HAP-1 (cell line): Measurements from ENCODE around the gene HSD17B1.

ENCODE experiments used
- DNase-seq, 2 experiments: peaks; one replicate each; pipeline ENCODE4 v3.0.0-alpha.2; 2016 to 2020; ENCODE audit warnings: low spot score in 2 of 2
- H3K27me3 ChIP-seq: fragments of 250-450 bp; sonication (Bioruptor Pico); 2 replicates; pipeline ENCODE4 v1.5.1; 2020; ENCODE audit warnings: low read depth, mild to moderate bottlenecking, moderate library complexity
- H3K36me3 ChIP-seq: fragments of 250-450 bp; sonication (Bioruptor Pico); replicated peaks from 2 replicates; pipeline ENCODE4 v1.5.1; 2020; ENCODE audit warnings: mild to moderate bottlenecking
- H3K4me1 ChIP-seq: fragments of 250-450 bp; sonication (Bioruptor Pico); 2 replicates; pipeline ENCODE4 v1.5.1; 2020; ENCODE audit warnings: mild to moderate bottlenecking
- H3K4me3 ChIP-seq: fragments of 250-450 bp; sonication (Bioruptor Pico); 2 replicates; pipeline ENCODE4 v1.5.1; 2020; ENCODE audit warnings: mild to moderate bottlenecking, moderate library complexity
- H3K9me3 ChIP-seq: fragments of 250-450 bp; sonication (Bioruptor Pico); 2 replicates; pipeline ENCODE4 v1.5.1; 2020; ENCODE audit warnings: mild to moderate bottlenecking, moderate library complexity
- in situ Hi-C: fragments of 300-500 bp; cut with MboI; formaldehyde crosslinking; loops from 3 replicates; pipeline ENCODE4 v1.14.3; 2020; ENCODE audit warnings: low sequenced_read_pairs, inconsistent platforms, mixed read lengths

The HSD17B1 gene

DNA sequence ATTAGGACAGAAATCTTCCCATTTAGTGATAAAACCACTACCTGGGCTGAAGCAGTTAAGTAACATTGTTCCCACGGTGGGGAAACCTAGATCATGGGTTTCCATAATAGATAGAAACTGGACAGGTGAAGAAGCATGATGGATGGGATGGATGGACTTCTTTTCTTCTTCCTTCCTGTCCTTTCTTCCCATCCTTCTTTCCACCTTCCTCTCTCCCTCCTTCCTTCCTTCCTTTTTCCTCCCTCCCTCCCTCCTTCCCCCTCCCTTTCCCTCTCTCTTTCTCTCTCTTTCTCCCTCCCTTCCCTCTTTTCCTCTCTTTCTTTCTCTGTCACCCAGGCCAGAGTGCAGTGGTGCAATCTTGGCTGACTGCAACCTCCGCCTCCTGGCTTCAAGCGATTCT, 21.7 kb downstream of the HSD17B1 start:
- in situ Hi-C loops: loop anchor here (10.0 kb wide), 1 partner anchor 260 kb away; the partner anchor contains the start of gene PSME3
- Histone ChIP-seq H3K4me3 (no peak overlapping the region), H3K36me3 (peaks cover 71% of the 10 kb centered on the region), H3K9me3 (no peaks in the 10 kb centered on the region), H3K27me3 (no peaks in the 10 kb centered on the region), H3K4me1 (peaks cover 14% of the 10 kb centered on the region; the same call in 1 of the 2 replicates)
- no peak for DNase-seq

DNA sequence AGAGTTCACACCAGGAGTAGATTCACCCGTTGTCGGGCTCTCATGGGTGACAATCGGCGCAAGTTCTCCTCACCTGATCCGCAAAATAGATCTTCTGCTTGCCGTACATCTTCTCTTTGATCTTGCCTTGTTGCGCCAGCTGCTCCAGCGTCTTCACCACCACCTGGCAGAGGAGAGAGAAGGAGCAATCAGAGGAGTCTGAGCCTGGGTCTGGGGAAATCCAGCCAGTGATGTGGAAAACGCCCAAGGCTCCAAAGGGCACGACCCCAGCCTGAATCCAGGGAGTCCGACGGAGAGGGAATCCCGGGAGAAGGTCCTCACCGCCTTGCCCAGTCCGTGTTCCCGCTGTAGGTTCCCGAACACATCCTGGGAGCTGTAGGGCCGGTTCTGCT, 24.4 kb downstream of the HSD17B1 start:
- in situ Hi-C loops: loop anchor here (10.0 to 25.0 kb wide), 3 partner anchors 185 to 360 kb away; partner anchors contain the start of genes PSME3, RAMP2 and VPS25
- Histone ChIP-seq H3K36me3 (peaks cover 66% of the 10 kb centered on the region), H3K4me1 (peaks cover 14% of the 10 kb centered on the region; the same call in 1 of the 2 replicates), H3K4me3 (peak overlapping the region; percentile 76), H3K9me3 (no peaks in the 10 kb centered on the region), H3K27me3 (no peaks in the 10 kb centered on the region)
- no peak for DNase-seq

DNA sequence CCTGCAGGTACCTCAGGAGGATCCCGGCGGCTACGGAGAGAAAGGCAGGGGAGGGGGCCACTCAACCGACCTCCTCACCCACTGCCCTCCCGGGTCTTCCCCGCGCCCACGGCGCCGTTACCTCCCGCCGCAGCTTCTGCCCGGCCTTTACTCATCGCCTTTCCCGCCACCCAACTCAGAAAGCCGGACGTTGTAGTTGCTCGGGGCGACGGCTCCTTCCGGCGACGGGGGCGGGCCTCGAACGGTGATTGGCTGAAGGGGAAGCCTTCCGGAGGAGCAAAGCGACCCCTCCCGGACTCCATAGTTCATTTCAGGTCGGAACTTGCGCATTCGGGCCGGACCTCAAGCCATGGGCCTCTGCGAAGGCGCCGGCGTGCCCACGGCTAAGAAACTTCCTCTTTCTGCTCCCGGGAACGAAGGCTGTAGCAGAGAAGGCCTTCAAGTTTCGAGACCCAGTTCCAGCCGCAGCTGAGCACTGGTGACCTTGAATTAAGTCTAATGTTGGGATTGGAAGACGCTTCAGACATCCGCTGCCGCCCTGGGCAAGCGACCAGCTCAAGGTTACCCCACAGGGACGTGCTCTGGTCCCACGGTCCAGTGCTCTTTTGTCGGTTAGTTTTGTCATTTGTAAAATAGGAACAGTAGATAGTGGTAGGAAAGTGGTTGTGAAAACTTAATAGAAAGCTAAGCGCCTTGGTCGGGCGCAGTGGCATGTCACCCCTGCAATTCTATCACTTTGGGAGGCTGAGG, 25.0 kb downstream of the HSD17B1 start, which contains the start of gene PSMC3IP:
Gene PSMC3IP (minus strand): TSS at position 198 of the 750 bp plus-strand sequence. CDS start 43 bp downstream, at position 155.
- Histone ChIP-seq H3K9me3 (no peaks in the 10 kb centered on the region), H3K27me3 (no peaks in the 10 kb centered on the region), H3K4me3 (peak within 1 kb of the TSS; percentile 76), H3K36me3 (peaks cover 66% of the 10 kb centered on the region), H3K4me1 (peaks cover 14% of the 10 kb centered on the region; the same call in 1 of the 2 replicates)
- in situ Hi-C loops: loop anchor here (10.0 to 25.0 kb wide), 3 partner anchors 185 to 360 kb away; partner anchors contain the start of genes PSME3, RAMP2 and VPS25
- DNase-seq: peak; percentile 94 to 97

DNA sequence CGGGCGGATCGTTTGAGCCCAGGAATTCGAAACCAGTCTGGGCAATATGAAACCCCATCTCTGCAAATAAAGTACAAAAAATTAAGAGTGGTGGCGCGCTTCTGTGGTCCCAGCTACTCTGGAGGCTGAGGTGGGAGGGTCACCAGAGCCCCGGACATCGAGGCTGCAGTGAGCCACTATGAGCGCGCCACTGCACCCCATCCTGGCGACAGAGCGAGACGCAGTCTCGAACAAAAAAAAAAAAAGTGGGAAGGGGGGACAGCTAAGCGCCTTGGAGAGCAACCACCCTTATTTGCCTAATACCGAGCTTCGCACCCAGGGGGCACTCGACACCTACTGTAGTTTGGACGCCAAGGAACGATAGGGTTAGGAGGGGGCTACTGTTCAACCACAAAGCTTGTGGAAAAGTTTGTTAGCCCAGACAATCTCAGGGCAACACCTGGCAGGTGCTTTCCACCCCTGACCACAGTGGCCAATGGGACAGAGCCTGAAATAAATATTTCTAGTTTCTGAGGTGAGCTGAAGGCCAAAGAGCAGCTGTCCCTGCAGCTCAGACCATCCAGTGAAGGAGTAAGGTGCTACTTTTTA, 25.7 kb downstream of the HSD17B1 start:
- peak; percentile 81 to 92 for DNase-seq
- H3K27me3 ChIP-seq: no peaks in the 10 kb centered on the region
- H3K9me3 ChIP-seq: no peaks in the 10 kb centered on the region
- in situ Hi-C loops: loop anchor here (10.0 to 25.0 kb wide), 3 partner anchors 184 to 359 kb away; partner anchors contain the start of genes PSME3, RAMP2 and VPS25
- peak overlapping the region; percentile 76 for H3K4me3 ChIP-seq
- H3K36me3 ChIP-seq: peaks cover 66% of the 10 kb centered on the region
- H3K4me1 ChIP-seq: peaks cover 14% of the 10 kb centered on the region; the same call in 1 of the 2 replicates

DNA sequence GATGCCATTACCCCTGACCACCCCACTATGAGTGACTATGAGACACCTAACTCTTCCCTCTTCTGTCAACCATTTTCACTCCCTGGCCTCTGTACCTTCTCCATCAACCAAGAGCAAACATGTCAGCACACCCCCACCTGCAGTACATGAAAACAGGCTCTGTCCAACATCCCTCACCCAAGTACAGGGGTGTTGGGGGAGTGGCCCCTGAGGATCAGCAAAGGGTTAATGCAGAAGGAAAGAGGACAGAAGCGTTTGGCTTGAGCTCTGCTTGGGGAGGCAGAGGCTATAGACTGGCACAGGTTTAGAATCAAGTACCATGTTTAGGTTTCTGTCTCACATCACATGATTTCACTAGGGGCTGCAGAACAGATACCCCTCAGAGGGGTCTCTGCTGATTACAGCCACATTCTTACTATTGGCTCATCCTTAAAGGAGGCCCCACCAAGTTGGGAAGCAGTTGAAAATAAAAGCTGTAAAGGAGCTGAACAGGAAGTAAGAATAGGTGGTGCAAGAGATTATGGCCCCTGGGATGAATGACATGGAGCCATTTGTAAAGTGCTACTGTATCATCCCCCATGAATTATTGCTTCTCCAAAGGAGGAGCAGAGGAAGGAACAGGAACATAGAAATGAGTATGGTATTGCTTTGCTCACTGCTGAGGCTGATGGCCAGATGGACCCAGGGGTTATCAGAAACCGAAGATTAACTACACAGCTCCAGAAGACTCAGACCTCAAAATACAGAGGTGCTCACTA, 27.2 kb downstream of the HSD17B1 start:
- Histone ChIP-seq H3K27me3 (no peaks in the 10 kb centered on the region), H3K4me1 (peaks cover 14% of the 10 kb centered on the region; the same call in 1 of the 2 replicates), H3K4me3 (no peak overlapping the region), H3K9me3 (no peaks in the 10 kb centered on the region), H3K36me3 (peaks cover 65% of the 10 kb centered on the region)
- in situ Hi-C loops: loop anchor here (5.0 to 25.0 kb wide), 5 partner anchors 52 to 357 kb away; partner anchors contain the start of genes PLEKHH3, PSME3, RAMP2 and VPS25
- no peak for DNase-seq

DNA sequence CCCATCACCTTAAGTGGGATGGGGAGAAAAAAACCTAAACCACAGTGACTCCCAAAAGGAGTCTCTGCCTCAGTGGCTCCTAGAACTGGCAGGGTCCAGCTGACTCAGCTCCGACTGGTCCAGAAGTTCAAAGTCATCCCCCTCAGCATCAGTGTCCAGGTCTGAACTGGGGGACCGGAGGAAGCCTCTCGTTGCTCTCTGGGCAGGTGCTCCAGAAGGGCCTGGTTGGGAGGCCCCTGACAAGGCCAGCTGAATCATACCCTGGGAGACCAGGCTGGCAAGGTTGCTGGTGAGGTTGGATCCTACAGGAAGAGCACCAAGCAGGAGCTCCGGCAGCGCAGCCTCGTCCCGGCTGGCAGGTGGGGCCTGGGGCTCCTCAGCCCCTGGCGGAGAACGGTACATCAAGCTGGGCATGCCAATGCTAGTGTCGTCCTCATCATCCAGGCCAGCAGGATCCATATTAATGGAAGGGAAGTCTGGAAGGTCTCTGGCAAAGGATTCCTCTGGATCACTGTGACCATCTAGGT, 29.1 kb downstream of the HSD17B1 start:
- Histone ChIP-seq H3K9me3 (no peaks in the 10 kb centered on the region), H3K36me3 (peaks cover 53% of the 10 kb centered on the region), H3K4me3 (no peak overlapping the region), H3K27me3 (no peaks in the 10 kb centered on the region), H3K4me1 (peaks cover 4% of the 10 kb centered on the region; the same call in 1 of the 2 replicates)
- in situ Hi-C loops: loop anchor here (5.0 to 25.0 kb wide), 4 partner anchors 50 to 355 kb away; partner anchors contain the start of genes PLEKHH3, RAMP2 and VPS25
- DNase-seq: no peak

DNA sequence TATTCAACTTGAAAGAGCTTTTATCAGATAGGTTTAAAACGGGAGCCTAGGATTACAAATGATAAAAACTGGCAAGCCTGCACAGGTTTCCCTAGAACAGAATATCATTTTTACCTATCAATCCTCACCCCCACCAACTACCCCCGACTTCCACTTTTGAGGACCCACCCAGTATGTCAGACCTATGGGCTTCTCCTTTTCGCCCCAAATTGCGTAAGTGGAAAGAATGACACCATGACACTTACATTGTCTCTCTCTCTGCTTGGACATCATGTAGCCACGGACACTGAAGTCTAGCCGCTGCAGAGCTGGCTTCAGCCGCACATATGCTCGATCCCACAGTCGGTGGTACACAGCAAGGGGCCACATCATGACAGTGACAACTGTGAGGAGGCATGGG, 32.2 kb downstream of the HSD17B1 start:
- in situ Hi-C loops: loop anchor here (5.0 to 25.0 kb wide), 4 partner anchors 47 to 352 kb away; partner anchors contain the start of genes PLEKHH3, RAMP2 and VPS25
- no peaks in the 10 kb centered on the region for H3K27me3 ChIP-seq

DNA sequence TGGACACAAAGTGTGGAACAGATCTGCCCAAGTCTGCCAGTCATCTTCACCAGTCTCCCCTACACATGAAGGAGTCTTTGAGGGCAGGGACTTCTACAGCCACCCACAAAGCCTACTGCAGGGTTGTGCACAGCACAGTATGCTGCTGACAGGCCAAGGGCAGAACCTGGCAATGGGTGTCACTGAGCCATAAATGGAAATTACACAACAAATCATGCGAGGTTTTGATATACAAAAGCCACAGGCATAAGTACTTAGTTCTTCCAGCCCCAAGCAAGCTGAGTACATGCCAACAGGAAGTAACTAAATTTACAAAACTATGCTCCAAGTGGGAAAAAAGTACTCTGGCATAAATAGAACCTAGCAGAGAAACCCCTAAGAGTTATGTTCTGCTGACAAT, 32.6 kb downstream of the HSD17B1 start:
- Histone ChIP-seq H3K36me3 (peaks cover 55% of the 10 kb centered on the region), H3K4me1 (no peaks in the 10 kb centered on the region), H3K4me3 (no peak overlapping the region), H3K27me3 (no peaks in the 10 kb centered on the region), H3K9me3 (no peaks in the 10 kb centered on the region)
- in situ Hi-C loops: loop anchor here (25.0 kb wide), 2 partner anchors 177 to 352 kb away; partner anchors contain the start of genes RAMP2 and VPS25
- no peak for DNase-seq

More for the DNA sequence above, 32.2 kb downstream of the HSD17B1 start:
- DNase-seq: no peak
- Histone ChIP-seq H3K4me1 (no peaks in the 10 kb centered on the region), H3K9me3 (no peaks in the 10 kb centered on the region), H3K4me3 (no peak overlapping the region), H3K36me3 (peaks cover 60% of the 10 kb centered on the region)

DNA sequence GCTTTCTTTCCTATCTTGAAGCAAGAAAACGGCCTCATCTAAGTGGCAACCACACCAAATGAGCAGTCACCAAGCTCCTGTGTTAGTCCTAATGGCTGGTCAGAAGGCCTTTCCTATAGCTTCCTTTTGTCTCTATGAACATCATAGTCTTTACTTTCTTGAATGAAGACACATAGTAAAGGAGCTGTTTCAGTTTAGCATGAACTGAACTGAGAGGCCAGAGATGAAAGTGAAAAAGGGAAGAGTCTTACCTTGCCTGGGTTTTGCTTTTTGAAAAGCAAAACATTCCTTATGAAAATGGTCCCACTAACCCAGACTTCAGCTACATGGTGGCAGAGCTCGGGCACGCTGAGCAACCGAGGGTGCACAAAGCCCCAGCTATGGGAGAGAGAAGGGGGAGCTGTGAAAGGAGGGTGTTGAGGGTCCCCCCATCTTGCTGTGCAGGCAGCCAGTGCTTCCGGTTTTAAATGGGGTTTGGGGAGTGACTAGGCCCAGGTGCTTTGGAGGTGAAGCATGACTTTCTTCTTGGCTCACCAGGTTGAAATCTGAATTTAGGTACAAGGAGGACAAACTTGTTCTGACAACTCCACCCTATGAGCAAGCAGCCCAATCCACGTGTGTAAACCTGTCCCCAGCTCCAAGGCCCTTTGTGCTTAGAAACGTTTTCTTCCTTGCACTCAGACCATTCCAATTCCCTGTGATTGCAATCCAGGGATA, 33.9 kb downstream of the HSD17B1 start:
- in situ Hi-C loops: loop anchor here (25.0 kb wide), 2 partner anchors 176 to 351 kb away; partner anchors contain the start of genes RAMP2 and VPS25
- DNase-seq: no peak
- no peaks in the 10 kb centered on the region for H3K9me3 ChIP-seq
- peaks cover 53% of the 10 kb centered on the region for H3K36me3 ChIP-seq
- no peak overlapping the region for H3K4me3 ChIP-seq
- no peaks in the 10 kb centered on the region for H3K27me3 ChIP-seq
- no peaks in the 10 kb centered on the region for H3K4me1 ChIP-seq

DNA sequence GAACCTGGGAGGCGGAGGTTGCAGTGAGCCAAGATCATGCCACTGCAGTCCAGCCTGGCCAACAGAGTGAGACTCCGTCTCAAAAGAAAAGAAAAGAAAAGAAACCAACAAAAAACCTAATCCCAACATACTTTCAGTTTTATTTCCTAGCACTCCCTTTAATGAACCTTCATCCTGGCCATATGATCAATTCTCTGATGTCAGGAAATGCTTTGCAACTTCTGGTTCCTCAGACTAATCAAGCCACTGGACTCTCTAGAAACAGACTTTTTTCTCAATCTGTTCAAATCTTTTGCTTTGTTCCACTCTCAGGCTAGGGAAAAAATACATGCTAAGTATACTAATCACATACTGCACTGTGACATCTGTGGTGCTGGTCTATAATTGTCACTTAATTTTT, 38.2 kb downstream of the HSD17B1 start:
- no peaks in the 10 kb centered on the region for H3K4me1 ChIP-seq
- H3K36me3 ChIP-seq: peaks cover 24% of the 10 kb centered on the region
- H3K9me3 ChIP-seq: no peaks in the 10 kb centered on the region
- no peak for DNase-seq
- in situ Hi-C loops: loop anchor here (25.0 kb wide), 2 partner anchors 171 to 346 kb away; partner anchors contain the start of genes RAMP2 and VPS25
- H3K4me3 ChIP-seq: no peak overlapping the region
- H3K27me3 ChIP-seq: no peaks in the 10 kb centered on the region

DNA sequence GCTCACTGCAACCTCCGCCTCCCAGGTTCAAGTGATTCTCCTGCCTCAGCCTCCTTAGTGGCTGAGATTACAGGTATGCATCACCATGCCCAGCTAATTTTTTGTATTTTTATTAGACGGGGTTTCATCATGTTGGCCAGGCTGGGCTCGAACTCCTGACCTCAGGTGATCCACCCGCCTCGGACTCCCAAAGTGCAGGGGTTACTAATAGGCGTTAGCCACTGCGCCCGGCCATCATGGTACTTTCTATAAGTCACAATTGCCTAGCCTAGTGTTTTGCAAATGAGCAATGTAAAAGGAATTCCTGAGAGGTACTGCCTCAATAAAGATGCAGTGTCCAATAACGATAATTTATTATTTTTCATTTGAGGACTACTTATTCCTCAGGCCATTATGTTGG, 38.7 kb downstream of the HSD17B1 start:
- Histone ChIP-seq H3K27me3 (no peaks in the 10 kb centered on the region), H3K36me3 (peaks cover 24% of the 10 kb centered on the region), H3K4me1 (no peaks in the 10 kb centered on the region), H3K9me3 (no peaks in the 10 kb centered on the region), H3K4me3 (no peak overlapping the region)
- no peak for DNase-seq
- in situ Hi-C loops: loop anchor here (25.0 kb wide), 2 partner anchors 171 to 346 kb away; partner anchors contain the start of genes RAMP2 and VPS25

DNA sequence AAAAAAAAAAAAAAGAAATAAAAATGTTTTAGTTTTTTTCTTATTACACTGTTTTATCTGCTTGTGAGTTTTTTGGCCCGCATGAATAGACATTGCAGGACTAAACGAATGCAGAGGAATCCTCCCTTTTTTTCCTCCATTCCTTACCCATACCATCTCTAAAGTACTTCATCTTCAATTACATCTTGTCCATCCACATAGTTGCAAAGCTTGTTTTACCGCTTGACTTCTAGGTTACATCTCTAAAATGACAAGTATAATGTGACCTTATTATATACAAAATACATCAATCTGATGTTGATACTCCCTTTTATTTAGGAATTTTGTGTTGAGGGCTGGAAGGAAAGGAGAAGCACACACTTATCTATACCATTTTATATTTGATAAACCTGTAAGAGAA, 43.7 kb downstream of the HSD17B1 start:
- in situ Hi-C loops: loop anchor here (25.0 kb wide), 2 partner anchors 166 to 341 kb away; partner anchors contain the start of genes RAMP2 and VPS25

More for the DNA sequence above, 43.7 kb downstream of the HSD17B1 start:
- H3K4me1 ChIP-seq: no peaks in the 10 kb centered on the region
- no peak for DNase-seq
- peaks cover 9% of the 10 kb centered on the region for H3K36me3 ChIP-seq
- no peaks in the 10 kb centered on the region for H3K9me3 ChIP-seq
- H3K4me3 ChIP-seq: no peak overlapping the region
- H3K27me3 ChIP-seq: no peaks in the 10 kb centered on the region
